ENCODE data around the gene CDKAL1. TPM values are rescaled to one million over a fixed set of nuclear protein-coding genes. Genes with fewer than 3 reads are reported as not detected.

Gene CDKAL1
- total and polyA plus RNA-seq, 10 donors, result 4.8 to 26.9 (median 20.1) TPM

DNA sequence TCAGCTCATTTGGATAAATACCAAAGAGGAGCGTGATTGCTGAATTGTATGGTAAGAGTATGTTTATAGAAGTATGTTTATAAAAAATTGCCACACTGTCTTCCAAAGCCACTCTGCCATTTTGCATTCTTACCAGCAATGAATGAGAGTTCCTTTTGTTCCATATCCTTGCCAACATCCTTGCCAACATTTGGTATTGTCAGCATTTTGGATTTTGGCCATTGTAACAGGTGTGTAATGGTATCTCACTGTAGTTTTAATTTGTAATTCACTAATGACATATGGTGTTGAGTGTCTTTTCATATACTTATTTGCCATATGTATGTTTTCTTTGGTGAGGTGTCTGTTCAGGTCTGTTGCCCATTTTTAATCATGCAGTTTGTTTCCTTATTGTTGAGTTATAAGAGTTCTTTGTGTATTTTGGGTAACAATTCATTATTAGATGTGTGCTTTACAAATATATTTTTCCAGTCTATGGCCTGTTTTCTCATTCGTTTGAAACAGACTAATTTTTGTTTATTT, 539.1 kb downstream of the CDKAL1 start:
- intact Hi-C loops (cut with DNase I; ENCODE audit: low total_unique reads), result no loop called here

DNA sequence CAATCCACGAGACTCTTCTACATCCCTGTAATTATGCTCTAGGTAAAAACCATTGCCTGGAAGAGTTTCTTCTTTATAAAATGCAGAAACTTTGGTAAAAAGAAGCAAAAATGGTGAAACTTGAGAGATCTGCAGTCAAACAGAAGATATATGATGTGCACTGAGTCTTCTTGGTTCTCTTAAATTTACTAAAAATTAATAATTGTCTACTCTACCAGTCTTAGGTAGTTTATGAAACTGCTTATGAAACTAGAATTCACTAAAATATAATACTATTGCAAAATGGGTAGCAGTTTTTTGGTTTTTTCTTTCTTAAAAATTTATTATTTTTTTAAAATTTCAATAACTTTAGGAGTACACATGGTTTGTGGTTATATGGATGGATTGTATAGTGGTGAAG, 540.2 kb downstream of the CDKAL1 start:
- TF ChIP-seq POLR2A (IDR thresholded peaks at IDR 0.05), result no peak
- TF ChIP-seq, protein P1, sequence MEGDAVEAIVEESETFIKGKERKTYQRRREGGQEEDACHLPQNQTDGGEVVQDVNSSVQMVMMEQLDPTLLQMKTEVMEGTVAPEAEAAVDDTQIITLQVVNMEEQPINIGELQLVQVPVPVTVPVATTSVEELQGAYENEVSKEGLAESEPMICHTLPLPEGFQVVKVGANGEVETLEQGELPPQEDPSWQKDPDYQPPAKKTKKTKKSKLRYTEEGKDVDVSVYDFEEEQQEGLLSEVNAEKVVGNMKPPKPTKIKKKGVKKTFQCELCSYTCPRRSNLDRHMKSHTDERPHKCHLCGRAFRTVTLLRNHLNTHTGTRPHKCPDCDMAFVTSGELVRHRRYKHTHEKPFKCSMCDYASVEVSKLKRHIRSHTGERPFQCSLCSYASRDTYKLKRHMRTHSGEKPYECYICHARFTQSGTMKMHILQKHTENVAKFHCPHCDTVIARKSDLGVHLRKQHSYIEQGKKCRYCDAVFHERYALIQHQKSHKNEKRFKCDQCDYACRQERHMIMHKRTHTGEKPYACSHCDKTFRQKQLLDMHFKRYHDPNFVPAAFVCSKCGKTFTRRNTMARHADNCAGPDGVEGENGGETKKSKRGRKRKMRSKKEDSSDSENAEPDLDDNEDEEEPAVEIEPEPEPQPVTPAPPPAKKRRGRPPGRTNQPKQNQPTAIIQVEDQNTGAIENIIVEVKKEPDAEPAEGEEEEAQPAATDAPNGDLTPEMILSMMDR (IDR thresholded peaks at IDR 0.05 in 8 of 11, conservative IDR thresholded peaks at IDR 0.05 in 3 of 11), result no peak
- TF ChIP-seq POLR2AphosphoS5 (IDR thresholded peaks at IDR 0.05), result no peak
- no peak for DNase-seq
- H3K4me3 ChIP-seq, result no peak overlapping the region

More for the DNA sequence above, 539.1 kb downstream of the CDKAL1 start:
- Histone ChIP-seq H3K9me3 (peaks cover 0 to 57% (median 36%) of the 10 kb centered on the region in 8 donors), H3K4me1 (no peaks in the 10 kb centered on the region), H3K36me3 (peaks cover 0 to 45% (median 0%) of the 10 kb centered on the region in 6 donors), H3K27me3 (replicated peaks in 1 of 7) (no peaks in the 10 kb centered on the region), H3K27ac (no peak overlapping the region), H3K4me3 (no peak overlapping the region)
- 93 to 100% (median 95%) methylated on average over 2 of the region's 2 CpGs for WGBS, 5 donors
- no peak for DNase-seq
- no peak for TF ChIP-seq POLR2A (IDR thresholded peaks at IDR 0.05)
- TF ChIP-seq, protein P1 (IDR thresholded peaks at IDR 0.05 in 8 of 11, conservative IDR thresholded peaks at IDR 0.05 in 3 of 11), result no peak
- TF ChIP-seq POLR2AphosphoS5 (IDR thresholded peaks at IDR 0.05), result no peak

DNA sequence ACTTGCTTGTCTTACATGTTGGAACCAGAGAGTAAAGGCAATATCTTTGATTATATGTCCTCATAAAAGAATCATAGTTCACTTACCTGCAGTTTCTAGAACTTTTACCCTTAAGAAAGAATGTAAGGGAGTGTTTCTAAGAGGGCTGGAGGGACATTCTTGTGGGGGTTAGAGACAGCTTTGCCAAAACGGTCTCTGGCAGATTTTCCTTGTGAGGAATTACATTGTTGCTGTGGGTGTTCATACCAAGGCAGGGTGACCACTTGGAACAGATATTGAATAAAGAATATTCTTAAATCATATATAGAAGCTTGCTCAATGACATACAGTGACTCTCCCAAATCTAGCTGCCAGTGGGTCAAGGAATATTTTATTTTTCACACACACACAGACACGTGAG, 541.7 kb downstream of the CDKAL1 start:
- intact Hi-C loops (cut with DNase I; ENCODE audit: low total_unique reads), result no loop called here
- H3K36me3 ChIP-seq, result peaks cover 0 to 44% (median 0%) of the 10 kb centered on the region in 6 donors
- H3K4me1 ChIP-seq, result no peaks in the 10 kb centered on the region
- WGBS, 5 donors, result 91 to 97% (median 94%) methylated on average over 2 of the region's 2 CpGs
- no peak overlapping the region for H3K4me3 ChIP-seq
- no peak overlapping the region for H3K27ac ChIP-seq
- DNase-seq, result no peak
- H3K9me3 ChIP-seq, result peaks cover 0 to 47% (median 29%) of the 10 kb centered on the region in 8 donors
- TF ChIP-seq, protein P1 (IDR thresholded peaks at IDR 0.05 in 8 of 11, conservative IDR thresholded peaks at IDR 0.05 in 3 of 11), result no peak
- no peak for TF ChIP-seq POLR2A (IDR thresholded peaks at IDR 0.05)
- TF ChIP-seq POLR2AphosphoS5 (IDR thresholded peaks at IDR 0.05), result no peak
- no peaks in the 10 kb centered on the region for H3K27me3 ChIP-seq (replicated peaks in 1 of 7)

More for the DNA sequence above, 540.2 kb downstream of the CDKAL1 start:
- intact Hi-C loops (cut with DNase I; ENCODE audit: low total_unique reads), result no loop called here
- Histone ChIP-seq H3K9me3 (peaks cover 0 to 57% (median 36%) of the 10 kb centered on the region in 8 donors), H3K27ac (no peak overlapping the region), H3K36me3 (peaks cover 0 to 47% (median 0%) of the 10 kb centered on the region in 6 donors), H3K27me3 (replicated peaks in 1 of 7) (no peaks in the 10 kb centered on the region), H3K4me1 (no peaks in the 10 kb centered on the region)
- 92 to 100% (median 98%) methylated on average over 1 of the region's 1 CpG for WGBS, 5 donors

DNA sequence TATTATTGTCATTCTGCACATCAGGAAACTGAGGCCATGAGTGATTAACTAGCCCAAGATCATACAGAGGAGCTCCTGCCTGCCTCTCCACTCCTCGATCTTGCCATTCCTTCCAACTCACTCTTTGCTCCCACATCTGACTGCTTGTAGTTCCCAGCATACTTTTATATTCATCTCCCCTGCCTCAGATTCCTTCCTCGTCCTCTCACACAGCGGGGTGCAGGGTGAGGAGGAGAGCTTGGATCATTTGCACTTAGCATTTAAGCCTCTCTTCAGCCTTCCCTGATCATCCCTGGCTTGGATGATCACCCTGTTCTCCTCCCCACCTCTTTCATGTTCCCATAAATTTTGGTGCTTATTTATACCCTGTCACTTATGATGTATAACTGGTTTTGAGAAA, 544.2 kb downstream of the CDKAL1 start:
- Histone ChIP-seq H3K9me3 (peaks cover 0 to 25% (median 12%) of the 10 kb centered on the region in 8 donors), H3K4me1 (no peaks in the 10 kb centered on the region), H3K36me3 (peaks cover 0 to 33% (median 3%) of the 10 kb centered on the region in 6 donors), H3K4me3 (no peak overlapping the region), H3K27me3 (replicated peaks in 1 of 7) (no peaks in the 10 kb centered on the region), H3K27ac (no peak overlapping the region)
- intact Hi-C loops (cut with DNase I; ENCODE audit: low total_unique reads), result no loop called here
- no peak for DNase-seq
- no peak for TF ChIP-seq POLR2AphosphoS5 (IDR thresholded peaks at IDR 0.05)
- no peak for TF ChIP-seq POLR2A (IDR thresholded peaks at IDR 0.05)
- TF ChIP-seq, protein P1 (IDR thresholded peaks at IDR 0.05 in 8 of 11, conservative IDR thresholded peaks at IDR 0.05 in 3 of 11), result no peak
- 96 to 100% (median 97%) methylated on average over 3 of the region's 3 CpGs for WGBS, 5 donors

All from spleen (tissue), 11 donors.